ENCODE results near the gene STPG3. TPM values are rescaled to one million over a fixed set of nuclear protein-coding genes. Genes with fewer than 3 reads are reported as not detected.

Gene STPG3
- total and polyA plus RNA-seq, 2 of the 8 experiments (the other 6 are each of a cell fraction or from before 2014, with no cell fraction given): not detected

- TF ChIP-seq CHD7 (IDR thresholded peaks at IDR 0.05; ENCODE audit: insufficient replicate concordance, low read length): no peak
- TF ChIP-seq KDM1A (IDR thresholded peaks at IDR 0.05; ENCODE audit: borderline replicate concordance, low read length): no peak
- TF ChIP-seq SIX5 (IDR thresholded peaks at IDR 0.05; ENCODE audit: low read depth, low read length): no peak
- TF ChIP-seq PHF8 (conservative IDR thresholded peaks at IDR 0.05; ENCODE audit: low read depth, low read length): no peak
- TF ChIP-seq SRF (IDR thresholded peaks at IDR 0.05; ENCODE audit: low read depth, low read length): no peak
- TF ChIP-seq CBX5 (IDR thresholded peaks at IDR 0.05; ENCODE audit: low read depth, low read length): no peak
- TF ChIP-seq E2F6 (IDR thresholded peaks at IDR 0.05): no peak
- TF ChIP-seq CTBP2 (IDR thresholded peaks at IDR 0.05; ENCODE audit: borderline replicate concordance, insufficient read depth, insufficient read length, low read length): no peak
- TF ChIP-seq TCF12 (IDR thresholded peaks at IDR 0.05; ENCODE audit: low read depth, low read length): no peak
- TF ChIP-seq TAF1 (IDR thresholded peaks at IDR 0.05; ENCODE audit: low read depth, low read length): no peak
These were observed 19.6 kb upstream of the STPG3 start (continued) for GRCh38 chr9:137231372-137232039.

All from H1 (cell line).